Measurements from ENCODE around the gene ZBTB40. TPM values are rescaled to one million over a fixed set of nuclear protein-coding genes. Genes with fewer than 3 reads are reported as not detected.

ZBTB40 gene
- total RNA-seq, 1 experiment from 2014 or later, result 16.3 TPM

DNA sequence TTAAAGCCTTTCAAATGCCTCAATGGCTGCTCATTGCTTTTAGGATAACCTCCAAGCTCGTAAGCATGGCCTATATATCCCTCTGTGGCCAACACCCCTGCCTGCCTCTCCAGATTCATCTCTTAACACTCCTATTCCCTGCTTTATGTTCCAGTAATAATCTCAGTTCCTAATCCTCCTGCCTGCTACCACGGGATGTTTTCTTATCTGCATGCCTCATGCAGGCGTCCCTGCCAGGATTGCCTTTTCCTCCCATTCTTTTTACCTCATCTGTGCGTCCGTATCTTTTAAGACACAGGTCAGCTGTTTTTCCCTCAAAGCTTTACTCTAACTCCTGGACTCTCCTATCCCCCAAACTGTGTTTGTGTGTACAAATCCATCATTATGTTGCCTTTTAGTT is 36.1 kb downstream of the ZBTB40 start:
- Histone ChIP-seq H2BK5ac (ENCODE audit: insufficient read length, low read length) (no peak overlapping the region), H3K9ac (ENCODE audit: extremely low read depth, insufficient read length, low read length) (no peak overlapping the region), H2BK15ac (ENCODE audit: low read depth, low read length) (no peak overlapping the region), H4K5ac (ENCODE audit: insufficient read length, low read depth, low read length) (no peak overlapping the region), H3K14ac (ENCODE audit: insufficient read depth, low read length) (no peak overlapping the region), H4K20me1 (ENCODE audit: control insufficient read depth, insufficient read depth, insufficient read length) (no peaks in the 10 kb centered on the region), H3K56ac (ENCODE audit: insufficient read length, low read depth, low read length) (no peak overlapping the region), H3K79me2 (ENCODE audit: insufficient read depth, low read length) (no peaks in the 10 kb centered on the region), H3K9me3 (ENCODE audit: control insufficient read depth, low read depth, low read length) (no peaks in the 10 kb centered on the region), H3K18ac (ENCODE audit: insufficient read length, low read depth, low read length) (no peak overlapping the region), H2BK12ac (ENCODE audit: insufficient read length, low read depth, low read length) (no peak overlapping the region), H3K4me1 (ENCODE audit: insufficient read depth, low read length) (peaks cover 9% of the 10 kb centered on the region; the same call in 1 of the 2 replicates), H3K23me2 (ENCODE audit: insufficient read length, low read depth, low read length, poor library complexity, severe bottlenecking) (no peaks in the 10 kb centered on the region), H2BK20ac (ENCODE audit: low read depth, low read length, poor library complexity, severe bottlenecking) (no peak overlapping the region), H2AFZ (ENCODE audit: low read length) (no peak overlapping the region), H3K79me1 (ENCODE audit: insufficient read depth, low read depth, low read length, poor library complexity, severe bottlenecking) (no peaks in the 10 kb centered on the region), H3K4me2 (ENCODE audit: insufficient read depth, insufficient read length, low read length) (no peak overlapping the region), H3T11ph (ENCODE audit: low read length) (no peak overlapping the region), H2AK5ac (ENCODE audit: insufficient read length, low read length) (no peak overlapping the region), H3K23ac (ENCODE audit: insufficient read length, low read depth, low read length) (no peak overlapping the region), H3K4ac (ENCODE audit: low read depth, low read length) (no peak overlapping the region), H2BK120ac (ENCODE audit: low read depth, low read length, poor library complexity, severe bottlenecking) (no peak overlapping the region), H4K91ac (ENCODE audit: insufficient read length, low read depth, low read length) (no peak overlapping the region), H3K27me3 (ENCODE audit: insufficient read depth, low read length) (no peaks in the 10 kb centered on the region), H4K8ac (replicated peaks; ENCODE audit: insufficient read length, low read depth, low read length) (no peak overlapping the region), H3K27ac (ENCODE audit: insufficient read length, low read depth, low read length) (no peak overlapping the region)
- no peak overlapping the region for H3K27ac Mint-ChIP-seq
- WGBS (ENCODE audit: extremely low coverage, insufficient read length, low lambda C conversion rate), result no CpG with 5 or more reads among the region's 5 CpGs
- TF ChIP-seq, protein P1, sequence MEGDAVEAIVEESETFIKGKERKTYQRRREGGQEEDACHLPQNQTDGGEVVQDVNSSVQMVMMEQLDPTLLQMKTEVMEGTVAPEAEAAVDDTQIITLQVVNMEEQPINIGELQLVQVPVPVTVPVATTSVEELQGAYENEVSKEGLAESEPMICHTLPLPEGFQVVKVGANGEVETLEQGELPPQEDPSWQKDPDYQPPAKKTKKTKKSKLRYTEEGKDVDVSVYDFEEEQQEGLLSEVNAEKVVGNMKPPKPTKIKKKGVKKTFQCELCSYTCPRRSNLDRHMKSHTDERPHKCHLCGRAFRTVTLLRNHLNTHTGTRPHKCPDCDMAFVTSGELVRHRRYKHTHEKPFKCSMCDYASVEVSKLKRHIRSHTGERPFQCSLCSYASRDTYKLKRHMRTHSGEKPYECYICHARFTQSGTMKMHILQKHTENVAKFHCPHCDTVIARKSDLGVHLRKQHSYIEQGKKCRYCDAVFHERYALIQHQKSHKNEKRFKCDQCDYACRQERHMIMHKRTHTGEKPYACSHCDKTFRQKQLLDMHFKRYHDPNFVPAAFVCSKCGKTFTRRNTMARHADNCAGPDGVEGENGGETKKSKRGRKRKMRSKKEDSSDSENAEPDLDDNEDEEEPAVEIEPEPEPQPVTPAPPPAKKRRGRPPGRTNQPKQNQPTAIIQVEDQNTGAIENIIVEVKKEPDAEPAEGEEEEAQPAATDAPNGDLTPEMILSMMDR (conservative IDR thresholded peaks at IDR 0.05), result no peak
- no peak for DNase-seq
- H3K4me3 Mint-ChIP-seq, result no peak overlapping the region
- peaks cover 7 to 14% of the 10 kb centered on the region in 2 experiments; a peak in 3 of 4 replicates for H3K4me1 Mint-ChIP-seq
- H3K9me3 Mint-ChIP-seq, result peaks cover 6% of the 10 kb centered on the region in 2 experiments; a peak in 4 of 5 replicates
- H3K36me3 Mint-ChIP-seq (ENCODE audit: insufficient read depth in 1 of 3, low read depth in 3 of 3), result peaks cover 1 to 12% (median 3%) of the 10 kb centered on the region in 3 experiments; a peak in 5 of 7 replicates
- no peaks in the 10 kb centered on the region for H3K27me3 Mint-ChIP-seq (ENCODE audit: low read depth)
